H1 (cell line): ENCODE results near the gene KLF6. TPM values are rescaled to one million over a fixed set of nuclear protein-coding genes. Genes with fewer than 3 reads are reported as not detected.
A peak's percentile ranks its signal among the peaks of the same experiment; 100 is the strongest.

Experiments used
- CTCF ChIA-PET: fragments of 300-600 bp; sonication (Branson Sonifier 250); formaldehyde crosslinking; loops from one replicate; lab custom pipeline; 2021; ENCODE audit not compliant: partially characterized antibody; lab: Charles Lee
- POLR2A ChIA-PET: fragments of 300-600 bp; sonication (Branson Sonifier 250); formaldehyde crosslinking; loops from one replicate; lab custom pipeline; 2021; ENCODE audit warnings: inconsistent platforms; ENCODE audit not compliant: partially characterized antibody; lab: Charles Lee
- DNase-seq, 2 experiments: peaks; one replicate each; pipeline versions ENCODE4 v3.0.0 to v3.0.0-alpha.2; 2010 to 2022; ENCODE audit warnings: low spot score in 2 of 2, low read depth in 1 of 2, mixed read lengths in 1 of 2
- FAIRE-seq: peaks from 2 replicates; lab custom pipeline; 2011; peaks lifted over from hg19 to GRCh38; lab: Jason Lieb, UNC
- H2AFZ ChIP-seq: 2 replicates; pipeline ENCODE4 v1.8.1; 2012; ENCODE audit warnings: low read length, inconsistent platforms
- H2AK5ac ChIP-seq: 2 replicates; pipeline ENCODE4 v1.6.1; 2013; ENCODE audit warnings: low read depth, low read length
- H2BK120ac ChIP-seq: replicated peaks from 2 replicates; pipeline ENCODE3; 2013; ENCODE audit warnings: low read depth, low read length, inconsistent platforms
- H2BK12ac ChIP-seq: 2 replicates; pipeline ENCODE4 v1.6.1; 2013; ENCODE audit warnings: low read depth, low read length
- H2BK15ac ChIP-seq: 2 replicates; pipeline ENCODE4 v1.6.1; 2013; ENCODE audit warnings: low read length
- H2BK20ac ChIP-seq: 2 replicates; pipeline ENCODE4 v1.6.1; 2013; ENCODE audit warnings: low read length
- H2BK5ac ChIP-seq: 2 replicates; pipeline ENCODE4 v1.6.1; 2013; ENCODE audit warnings: low read depth, low read length
- H3K14ac ChIP-seq: 2 replicates; pipeline ENCODE4 v1.6.1; 2013; ENCODE audit warnings: inconsistent platforms; ENCODE audit not compliant: insufficient read length
- H3K18ac ChIP-seq: 2 replicates; pipeline ENCODE4 v1.6.1; 2013; ENCODE audit warnings: low read length; ENCODE audit errors: extremely low read depth
- H3K23ac ChIP-seq: 2 replicates; pipeline ENCODE4 v1.6.1; 2013; ENCODE audit warnings: inconsistent platforms; ENCODE audit not compliant: insufficient read length
- H3K23me2 ChIP-seq: 2 replicates; pipeline ENCODE4 v1.6.1; 2013; ENCODE audit warnings: low read depth, low read length
- H3K27ac ChIP-seq: 2 replicates; pipeline ENCODE4 v1.6.1; 2011; ENCODE audit warnings: low read depth, low read length, inconsistent platforms
- H3K27me3 ChIP-seq, 4 experiments: replicated peaks in 1 of 4; 1 replicate in 1 of 4; 2 replicates in 3 of 4; pipeline versions ENCODE4 v1.6.1 to v1.8.1; 2011 to 2013; ENCODE audit warnings: low read length in 3 of 4, mild to moderate bottlenecking in 3 of 4, inconsistent platforms in 2 of 4, mixed read lengths in 2 of 4, moderate library complexity in 1 of 4; ENCODE audit not compliant: control insufficient read depth in 3 of 4, insufficient read depth in 3 of 4; ENCODE audit errors: extremely low read depth in 1 of 4
- H3K36me3 ChIP-seq, 4 experiments: 2 replicates each; pipeline versions ENCODE4 v1.6.1 to v1.8.1; 2011 to 2013; ENCODE audit warnings: mild to moderate bottlenecking in 4 of 4, low read length in 3 of 4, moderate library complexity in 2 of 4, control low read depth in 1 of 4, inconsistent platforms in 1 of 4; ENCODE audit not compliant: insufficient read depth in 4 of 4, control insufficient read depth in 2 of 4
- H3K4ac ChIP-seq: replicated peaks from 2 replicates; pipeline ENCODE3; 2013; ENCODE audit warnings: low read length, low read depth, mixed read lengths, inconsistent platforms; ENCODE audit not compliant: insufficient read length
- H3K4me1 ChIP-seq, 4 experiments: replicated peaks in 1 of 4; 1 replicate in 1 of 4; 2 replicates in 3 of 4; pipeline versions ENCODE4 v1.6.1 to v1.8.1; 2011 to 2013; ENCODE audit warnings: low read length in 3 of 4, inconsistent platforms in 2 of 4, mixed read lengths in 1 of 4; ENCODE audit not compliant: insufficient read depth in 4 of 4, control insufficient read depth in 3 of 4
- H3K4me2 ChIP-seq, 2 experiments: 2 replicates each; pipeline versions ENCODE4 v1.6.1 to v1.8.1; 2011 to 2013; ENCODE audit warnings: low read depth in 2 of 2, low read length in 2 of 2, control low read depth in 1 of 2, inconsistent platforms in 1 of 2, mild to moderate bottlenecking in 1 of 2; ENCODE audit not compliant: insufficient read depth in 1 of 2
- H3K4me3 ChIP-seq, 4 experiments: fragments of 200-600, 300-600 bp in 1 of 4; sonication (generic), shearing (Covaris generic), sonication (Bioruptor Twin) in 1 of 4; 2 replicates each; pipeline versions ENCODE4 v1.5.1 to v1.8.1; 2011 to 2016; ENCODE audit warnings: low read length in 4 of 4, low read depth in 3 of 4, control low read depth in 2 of 4, inconsistent platforms in 2 of 4, mild to moderate bottlenecking in 2 of 4, mixed read lengths in 1 of 4, moderate library complexity in 1 of 4; ENCODE audit not compliant: insufficient read depth in 2 of 4; ENCODE audit errors: extremely low read depth in 1 of 4
- H3K56ac ChIP-seq: replicated peaks from 2 replicates; pipeline ENCODE3; 2013; ENCODE audit warnings: low read depth, mild to moderate bottlenecking, mixed read lengths, low read length, inconsistent platforms; ENCODE audit not compliant: insufficient read length
- H3K79me1 ChIP-seq: 2 replicates; pipeline ENCODE4 v1.6.1; 2013; ENCODE audit warnings: low read depth, low read length, control low read depth
- H3K79me2 ChIP-seq, 2 experiments: 2 replicates each; pipeline versions ENCODE4 v1.6.1 to v1.8.1; 2012 to 2013; ENCODE audit warnings: low read length in 2 of 2, mild to moderate bottlenecking in 2 of 2, inconsistent platforms in 1 of 2; ENCODE audit not compliant: insufficient read depth in 2 of 2, control insufficient read depth in 1 of 2
- H3K9ac ChIP-seq, 4 experiments: replicated peaks in 1 of 4; 1 replicate in 1 of 4; 2 replicates in 3 of 4; pipeline versions ENCODE4 v1.6.1 to v1.8.1; 2011 to 2013; ENCODE audit warnings: low read depth in 3 of 4, low read length in 3 of 4, control low read depth in 2 of 4, mild to moderate bottlenecking in 2 of 4, moderate library complexity in 2 of 4, inconsistent platforms in 1 of 4; ENCODE audit errors: extremely low read depth in 1 of 4
- H3K9me3 ChIP-seq, 2 experiments: 2 replicates each; pipeline versions ENCODE4 v1.6.1 to v1.8.1; 2012 to 2013; ENCODE audit warnings: mild to moderate bottlenecking in 2 of 2, moderate library complexity in 2 of 2, control low read depth in 1 of 2, inconsistent platforms in 1 of 2, low read depth in 1 of 2, low read length in 1 of 2, mixed read lengths in 1 of 2; ENCODE audit not compliant: insufficient read depth in 2 of 2
- H4K20me1 ChIP-seq, 2 experiments: replicated peaks in 1 of 2; 2 replicates each; pipeline versions ENCODE3 to v1.8.1; 2011 to 2013; ENCODE audit warnings: inconsistent platforms in 2 of 2, low read length in 2 of 2, mild to moderate bottlenecking in 1 of 2; ENCODE audit not compliant: insufficient read depth in 2 of 2, control insufficient read depth in 1 of 2
- H4K5ac ChIP-seq: 2 replicates; pipeline ENCODE4 v1.6.1; 2013; ENCODE audit warnings: low read length, low read depth, mixed read lengths, inconsistent platforms; ENCODE audit not compliant: insufficient read length
- H4K8ac ChIP-seq: 2 replicates; pipeline ENCODE4 v1.8.0; 2013; ENCODE audit warnings: mild to moderate bottlenecking, moderate library complexity, low read length, inconsistent platforms; ENCODE audit not compliant: insufficient read depth; ENCODE audit errors: extremely low read depth
- H4K91ac ChIP-seq: replicated peaks from 2 replicates; pipeline ENCODE3; 2013; ENCODE audit warnings: low read length, mixed read lengths, inconsistent platforms; ENCODE audit not compliant: insufficient read length
- HDAC2 ChIP-seq, 2 experiments: fragments of 300-600 bp in 1 of 2; sonication (generic) in 1 of 2; IDR thresholded peaks; 2 replicates each; pipeline ENCODE4 v1.6.1; 2011 to 2012; ENCODE audit warnings: low read depth in 2 of 2, low read length in 2 of 2, mild to moderate bottlenecking in 2 of 2, moderate library complexity in 2 of 2, borderline replicate concordance in 1 of 2, inconsistent platforms in 1 of 2
- POLR2A ChIP-seq, 2 experiments: IDR thresholded peaks; 1 replicate in 1 of 2; 2 replicates in 1 of 2; pipeline ENCODE4 v1.6.1; 2011; ENCODE audit warnings: low read depth in 2 of 2, low read length in 2 of 2, mild to moderate bottlenecking in 2 of 2; ENCODE audit errors: control extremely low read depth in 1 of 2
- WGBS, 2 experiments: shearing (Covaris generic) in 1 of 2; methylation state at CpG; one replicate each; pipeline versions ENCODE4 v1.1.6 to v1.1.7; 2013 to 2015; ENCODE audit warnings: low lambda C conversion rate in 2 of 2, mixed read lengths in 2 of 2, inconsistent platforms in 1 of 2, low coverage in 1 of 2, missing lambda C conversion rate in 1 of 2; ENCODE audit not compliant: insufficient replicate concordance in 2 of 2, insufficient coverage in 1 of 2, insufficient read length in 1 of 2; ENCODE audit errors: extremely low coverage in 1 of 2, missing lambda C conversion rate in 1 of 2; 5-methylcytosine and 5-hydroxymethylcytosine counted together
- polyA plus RNA-seq, 7 experiments: library from polyadenylated mRNA; depleted of rRNA in 3 of 7; stranded (reverse) in 5 of 7; unstranded in 2 of 7; fragments of >200 nt in 5 of 7; fragments of 200-250 nt in 2 of 7; gene quantifications; 1 replicate in 5 of 7; 2 replicates in 1 of 7; 4 replicates in 1 of 7; pipeline versions ENCODE4 v1.2.1 to v1.2.3, GENCODE V29; 2011 to 2013; ENCODE audit warnings: missing spikeins in 2 of 7, mixed read lengths in 2 of 7
- total RNA-seq: library from RNA; stranded (reverse); fragmentation: NEBNext Ultra II Directional; extraction: Animal tissue kit (Norgen Biotek cat#: 25700); gene quantifications from 2 replicates; pipeline ENCODE4 v1.2.1, GENCODE V29; 2021

The KLF6 gene
- total and polyA plus RNA-seq, 2 of the 8 experiments (the other 6 are each of a cell fraction or from before 2014, with no cell fraction given) = 5.7 to 19.5 TPM

DNA sequence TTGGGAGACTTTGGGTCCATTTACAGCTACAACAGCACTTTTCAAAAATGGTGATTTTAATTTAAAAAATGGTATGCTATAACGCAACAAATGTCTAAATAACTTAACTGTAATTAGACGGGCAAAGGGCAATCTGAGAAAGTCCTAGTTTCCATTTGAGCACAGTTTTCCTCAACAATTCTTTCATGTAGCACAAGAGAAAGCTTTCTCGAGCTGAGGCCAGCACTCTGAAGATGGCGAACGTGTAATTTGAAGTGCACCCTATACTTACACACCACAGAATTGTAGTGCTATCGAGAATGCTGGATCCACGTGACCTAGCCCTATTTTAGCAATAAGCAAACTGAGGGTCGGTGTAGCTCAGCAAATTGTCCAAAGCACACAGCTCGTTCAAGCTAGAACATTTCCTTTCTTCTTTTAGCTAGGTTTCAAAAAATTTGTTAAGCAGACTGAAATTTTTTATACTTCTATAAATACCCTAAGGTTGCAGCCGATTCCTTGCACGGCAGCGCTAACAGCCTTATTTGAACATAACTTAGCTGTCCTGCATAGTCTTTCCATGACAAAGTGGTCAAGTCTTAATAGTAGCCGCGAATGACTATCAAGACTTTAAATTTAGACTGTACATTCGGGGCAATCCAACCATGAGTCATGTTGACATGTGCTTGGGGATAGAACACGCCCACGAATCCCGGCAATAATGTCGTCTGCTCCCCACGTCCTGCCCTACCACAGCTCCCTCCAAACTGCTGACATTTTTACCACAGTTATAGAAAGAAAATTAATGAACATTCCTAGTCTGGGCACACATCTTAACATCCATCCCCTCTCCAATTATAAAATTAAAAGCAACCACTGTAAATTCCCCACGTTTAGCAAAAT is 10.0 kb downstream of the KLF6 start:
- Histone ChIP-seq H4K91ac (peak overlapping the region; percentile 44), H3K27me3 (no peaks in the 10 kb centered on the region), H2BK120ac (no peak overlapping the region), H3K36me3 (peaks cover 13 to 33% (median 27%) of the 10 kb centered on the region in 4 experiments), H3K14ac (no peak overlapping the region), H3K79me2 (peaks cover 0 to 15% of the 10 kb centered on the region in 2 experiments; a peak in 2 of 4 replicates), H3K79me1 (peaks cover 3% of the 10 kb centered on the region), H3K4ac (no peak overlapping the region), H3K4me3 (no peak overlapping the region), H2AK5ac (no peak overlapping the region), H2BK12ac (no peak overlapping the region; the same call in 1 of the 2 replicates), H3K4me2 (no peak overlapping the region), H3K23me2 (no peaks in the 10 kb centered on the region), H4K8ac (no peak overlapping the region), H2BK20ac (no peak overlapping the region), H3K23ac (no peak overlapping the region), H2AFZ (no peak overlapping the region), H4K5ac (no peak overlapping the region), H3K56ac (no peak overlapping the region), H3K4me1 (peaks cover 0 to 10% (median 5%) of the 10 kb centered on the region in 4 experiments; a peak in 6 of 7 replicates), H3K9me3 (no peaks in the 10 kb centered on the region), H2BK15ac (no peak overlapping the region), H3K9ac (no peak overlapping the region), H3K18ac (no peak overlapping the region), H4K20me1 (peaks cover 2 to 4% of the 10 kb centered on the region in 2 experiments), H2BK5ac (peak overlapping the region; percentile 22; the same call in 1 of the 2 replicates), H3K27ac (no peak overlapping the region)
- no peak for DNase-seq
- TF ChIP-seq HDAC2 (IDR thresholded peaks at IDR 0.05; ENCODE audit: borderline replicate concordance in 1 of 2, low read depth in 2 of 2, low read length in 2 of 2) (no peak), POLR2A (IDR thresholded peaks at IDR 0.05; ENCODE audit: control extremely low read depth in 1 of 2, low read depth in 2 of 2, low read length in 2 of 2) (peak in 1 of 2 experiments; percentile 57; a peak in 2 of 3 replicates)
- FAIRE-seq = no peak
- ChIA-PET CTCF (interaction anchor here (0.7 to 1.1 kb wide), 5 partner anchors 9 to 377 kb away, joined by 3 to 4 read pairs (median 3); no protein-coding TSS in a partner anchor), POLR2A (interaction anchor here (0.9 to 4.4 kb wide), 4 partner anchors 9 to 113 kb away, joined by 3 to 43 read pairs (median 8); partner anchors contain the start of gene KLF6)
- 94% methylated on average over 21 of the region's 21 CpGs; no CpG with 5 or more reads in 1 of the 2 experiments for WGBS, 2 experiments
